SK-N-SH (cell line): ENCODE results near the gene NUP160. TPM values are rescaled to one million over a fixed set of nuclear protein-coding genes. Genes with fewer than 3 reads are reported as not detected.

ENCODE experiments used
- CTCF ChIA-PET: fragments of 300-600, 350-600 bp; formaldehyde crosslinking; extraction: SDS; loops from one replicate; lab custom pipeline; 2021; lab: Yijun Ruan, JAX
- POLR2A ChIA-PET: fragments of 350-600 bp; sonication (Branson Sonifier 250); formaldehyde crosslinking; extraction: SDS; loops from one replicate; lab custom pipeline; 2020; ENCODE audit warnings: antibody characterized with exemption, inconsistent platforms; lab: Yijun Ruan, JAX
- DNase-seq: peaks from one replicate; pipeline ENCODE4 v3.0.0; 2012
- H2AFZ ChIP-seq: fragments of 200-600 bp; sonication (generic); 2 replicates; pipeline ENCODE4 v1.8.1; 2016; ENCODE audit warnings: antibody characterized with exemption, mild to moderate bottlenecking, low read depth
- H3F3A ChIP-seq: fragments of 200-600 bp; sonication (generic); replicated peaks from 2 replicates; pipeline ENCODE3; 2016; ENCODE audit warnings: antibody characterized with exemption, mild to moderate bottlenecking; ENCODE audit not compliant: insufficient read depth
- H3K27ac ChIP-seq, 2 experiments: fragments of 200-500 bp in 1 of 2; fragments of 200-600 bp in 1 of 2; sonication (Bioruptor generic) in 1 of 2; sonication (generic), shearing (Covaris generic) in 1 of 2; 2 replicates each; pipeline versions ENCODE4 v1.5.1 to v1.6.1; 2014 to 2016; ENCODE audit warnings: low read depth in 2 of 2, inconsistent platforms in 1 of 2, low read length in 1 of 2, mild to moderate bottlenecking in 1 of 2, mixed read lengths in 1 of 2
- H3K27me3 ChIP-seq: fragments of 200-600 bp; sonication (generic), shearing (Covaris generic); 2 replicates; pipeline ENCODE4 v1.6.1; 2016; ENCODE audit warnings: mixed run types; ENCODE audit not compliant: insufficient read depth
- H3K36me3 ChIP-seq, 2 experiments: fragments of 200-500 bp in 1 of 2; fragments of 200-600 bp in 1 of 2; sonication (Bioruptor generic) in 1 of 2; sonication (generic) in 1 of 2; replicated peaks in 1 of 2; 2 replicates each; pipeline versions ENCODE3 to v1.5.1; 2014 to 2016; ENCODE audit warnings: low read length in 1 of 2, mild to moderate bottlenecking in 1 of 2; ENCODE audit not compliant: insufficient read depth in 2 of 2, control insufficient read depth in 1 of 2
- H3K4me1 ChIP-seq, 2 experiments: fragments of 200-500 bp in 1 of 2; fragments of 200-600 bp in 1 of 2; sonication (Bioruptor generic) in 1 of 2; sonication (generic), shearing (Covaris generic) in 1 of 2; 2 replicates each; pipeline versions ENCODE4 v1.5.1 to v1.6.1; 2014 to 2016; ENCODE audit warnings: low read depth in 1 of 2, low read length in 1 of 2, mixed run types in 1 of 2; ENCODE audit not compliant: insufficient read depth in 2 of 2, control insufficient read depth in 1 of 2
- H3K4me2 ChIP-seq: fragments of 200-600 bp; sonication (generic), shearing (Covaris generic); 2 replicates; pipeline ENCODE4 v1.6.1; 2017; ENCODE audit warnings: mixed run types
- H3K4me3 ChIP-seq, 2 experiments: fragments of 200-500 bp in 1 of 2; fragments of 200-600 bp in 1 of 2; sonication (Bioruptor generic) in 1 of 2; sonication (generic), shearing (Covaris generic) in 1 of 2; 2 replicates each; pipeline versions ENCODE4 v1.5.1 to v1.8.1; 2014 to 2016; ENCODE audit warnings: low read depth in 2 of 2, inconsistent platforms in 1 of 2, low read length in 1 of 2, mild to moderate bottlenecking in 1 of 2, mixed read lengths in 1 of 2, moderate library complexity in 1 of 2
- H3K79me2 ChIP-seq: fragments of 200-600 bp; sonication (generic); 2 replicates; pipeline ENCODE4 v1.8.1; 2017; ENCODE audit warnings: mild to moderate bottlenecking; ENCODE audit not compliant: insufficient read depth
- H3K9ac ChIP-seq: fragments of 200-600 bp; sonication (generic); 2 replicates; pipeline ENCODE4 v1.6.1; 2017; ENCODE audit warnings: mixed run types
- H3K9me2 ChIP-seq: fragments of 200-600 bp; sonication (generic); 2 replicates; pipeline ENCODE4 v1.6.1; 2017; ENCODE audit warnings: mixed run types
- H3K9me3 ChIP-seq: fragments of 200-600 bp; sonication (generic); 2 replicates; pipeline ENCODE4 v1.6.1; 2017; ENCODE audit warnings: mixed run types, mild to moderate bottlenecking, moderate library complexity
- H4K20me1 ChIP-seq: fragments of 200-600 bp; sonication (generic); 2 replicates; pipeline ENCODE4 v1.6.1; 2017; ENCODE audit warnings: mild to moderate bottlenecking, mixed run types; ENCODE audit not compliant: insufficient read depth
- ELF1 ChIP-seq: IDR thresholded peaks from 2 replicates; pipeline ENCODE4 v1.4.0; 2012
- EP300 ChIP-seq, 2 experiments: IDR thresholded peaks; 2 replicates each; pipeline versions ENCODE4 v1.4.0 to v1.6.1; 2012; ENCODE audit warnings: borderline replicate concordance in 1 of 2, low read depth in 1 of 2, low read length in 1 of 2
- EZH2phosphoT487 ChIP-seq: fragments of 200-600 bp; sonication (generic); IDR thresholded peaks from 2 replicates; pipeline ENCODE4 v1.6.1; 2017; ENCODE audit warnings: low read depth, mixed run types, mild to moderate bottlenecking, antibody characterized with exemption, moderate library complexity, borderline replicate concordance
- FOSL2 ChIP-seq: IDR thresholded peaks from 2 replicates; pipeline ENCODE4 v1.4.0; 2012; ENCODE audit warnings: low read depth, mild to moderate bottlenecking, moderate library complexity, borderline replicate concordance
- FOXJ3 ChIP-seq: sonication (generic); formaldehyde crosslinking; IDR thresholded peaks from 2 replicates; pipeline ENCODE4 v1.5.1; 2020; ENCODE audit warnings: mild to moderate bottlenecking, missing genetic modification reagents
- JUND ChIP-seq: IDR thresholded peaks from 2 replicates; pipeline ENCODE4 v1.4.0; 2012
- MXI1 ChIP-seq: IDR thresholded peaks from 2 replicates; pipeline ENCODE4 v1.6.1; 2012; ENCODE audit warnings: mild to moderate bottlenecking, low read depth, low read length, improper control_type of control experiment
- NRF1 ChIP-seq: IDR thresholded peaks from 2 replicates; pipeline ENCODE4 v1.6.1; 2012; ENCODE audit warnings: low read depth, mild to moderate bottlenecking, low read length
- PBX3 ChIP-seq: IDR thresholded peaks from 2 replicates; pipeline ENCODE4; 2012
- RAD21 ChIP-seq: IDR thresholded peaks from 2 replicates; pipeline ENCODE4 v1.6.1; 2012; ENCODE audit warnings: mild to moderate bottlenecking, low read length
- RCOR1 ChIP-seq: fragments of 150-350 bp; IDR thresholded peaks from 2 replicates; pipeline ENCODE4 v1.6.1; 2017; ENCODE audit warnings: antibody characterized with exemption, low read length
- RFX5 ChIP-seq: IDR thresholded peaks from 2 replicates; pipeline ENCODE4 v1.6.1; 2012; ENCODE audit warnings: mild to moderate bottlenecking, improper control_type of control experiment, low read length
- SIN3A ChIP-seq: IDR thresholded peaks from 2 replicates; pipeline ENCODE4 v1.6.1; 2012; ENCODE audit warnings: low read depth, mild to moderate bottlenecking, low read length, moderate library complexity, borderline replicate concordance
- TEAD4 ChIP-seq: IDR thresholded peaks from 2 replicates; pipeline ENCODE4 v1.4.0; 2012; ENCODE audit warnings: mild to moderate bottlenecking, borderline replicate concordance; ENCODE audit not compliant: insufficient read depth
- USF1 ChIP-seq: IDR thresholded peaks from 2 replicates; pipeline ENCODE4 v1.4.0; 2012; ENCODE audit warnings: low read depth, borderline replicate concordance
- USF2 ChIP-seq: fragments of 150-350 bp; IDR thresholded peaks from 2 replicates; pipeline ENCODE4 v1.6.1; 2017; ENCODE audit warnings: antibody characterized with exemption, low read length, low read depth, borderline replicate concordance
- WGBS: methylation state at CpG from one replicate; pipeline ENCODE4 v1.1.6; 2017; ENCODE audit warnings: low lambda C conversion rate; 5-methylcytosine and 5-hydroxymethylcytosine counted together
- polyA plus RNA-seq, 3 experiments: library from polyadenylated mRNA; depleted of rRNA; stranded (reverse); fragments of >200 nt; gene quantifications; 2 replicates each; pipeline ENCODE4 v1.2.3, GENCODE V29; 2012

NUP160 gene
- polyA plus RNA-seq, 1 of the 3 experiments (the other 2 are of a cell fraction) = 19.3 TPM

- peaks cover 3 to 43% of the 10 kb centered on the region in 2 experiments; a peak in 3 of 4 replicates for H3K4me1 ChIP-seq
- peak overlapping the region in 1 of 2 experiments; percentile 13; a peak in 2 of 4 replicates for H3K4me3 ChIP-seq
- H3K9me2 ChIP-seq = no peaks in the 10 kb centered on the region
- DNase-seq = no peak
- WGBS = 22% methylated on average over 5 of the region's 5 CpGs
- no peaks in the 10 kb centered on the region for H4K20me1 ChIP-seq
- no peaks in the 10 kb centered on the region for H3K27me3 ChIP-seq
- no peaks in the 10 kb centered on the region for H3K36me3 ChIP-seq
- peak overlapping the region; percentile 85 to 93; a peak in 3 of 4 replicates for H3K27ac ChIP-seq
- peak overlapping the region; percentile 65; the same call in 1 of the 2 replicates for H3K4me2 ChIP-seq
- ChIA-PET POLR2A (interaction anchor here (0.6 kb wide), 1 partner anchor 13 kb away, joined by 3 read pairs; no protein-coding TSS in a partner anchor), CTCF (interaction anchor here (0.6 to 1.7 kb wide), 6 partner anchors 10 to 244 kb away, joined by 3 to 4 read pairs (median 3); no protein-coding TSS in a partner anchor)
- H2AFZ ChIP-seq = peak overlapping the region; percentile 76; the same call in 1 of the 2 replicates
- H3K9ac ChIP-seq = peak overlapping the region; percentile 53; the same call in 1 of the 2 replicates
- peaks cover 42% of the 10 kb centered on the region for H3F3A ChIP-seq
- TF ChIP-seq JUND (0 out of 2 replicates have a peak, but pooled peaks have one; percentile 12), ELF1 (no peak)
- no peaks in the 10 kb centered on the region for H3K79me2 ChIP-seq
- no peaks in the 10 kb centered on the region for H3K9me3 ChIP-seq
Measured at GRCh38 chr11:47864901-47865300, 16.8 kb upstream of the NUP160 start.

- Histone ChIP-seq H3K27me3 (no peaks in the 10 kb centered on the region), H3K79me2 (no peaks in the 10 kb centered on the region)
- no peak for TF ChIP-seq RCOR1
- TF ChIP-seq, all 33 proteins: peak for 0
- Histone ChIP-seq H4K20me1 (no peaks in the 10 kb centered on the region), H3F3A (peaks cover 40% of the 10 kb centered on the region), H3K27ac (peak overlapping the region; percentile 85 to 93), H3K4me3 (no peak overlapping the region), H3K9ac (peak overlapping the region; percentile 30; the same call in 1 of the 2 replicates), H3K9me3 (no peaks in the 10 kb centered on the region), H3K36me3 (no peaks in the 10 kb centered on the region), H2AFZ (peak overlapping the region; percentile 76), H3K9me2 (no peaks in the 10 kb centered on the region), H3K4me1 (peaks cover 3 to 34% of the 10 kb centered on the region in 2 experiments; a peak in 3 of 4 replicates), H3K4me2 (peak overlapping the region; percentile 27; the same call in 1 of the 2 replicates)
- ChIA-PET CTCF (interaction anchor here (0.9 to 1.7 kb wide), 3 partner anchors 9 to 11 kb away, joined by 3 to 4 read pairs (median 3); no protein-coding TSS in a partner anchor), POLR2A (interaction anchor here (0.6 kb wide), 1 partner anchor 14 kb away, joined by 3 read pairs; no protein-coding TSS in a partner anchor)
- WGBS = 94% methylated on average over 4 of the region's 4 CpGs
- DNase-seq = no peak
Measured at GRCh38 chr11:47863898-47864430, 15.8 kb upstream of the NUP160 start.

- Histone ChIP-seq H3K36me3 (no peaks in the 10 kb centered on the region), H3K27ac (peak overlapping the region; percentile 85 to 93), H3K4me1 (peaks cover 3 to 35% of the 10 kb centered on the region in 2 experiments; a peak in 3 of 4 replicates), H3K9me2 (no peaks in the 10 kb centered on the region), H3F3A (peaks cover 40% of the 10 kb centered on the region), H3K27me3 (no peaks in the 10 kb centered on the region), H3K4me3 (no peak overlapping the region), H3K79me2 (no peaks in the 10 kb centered on the region), H2AFZ (peak overlapping the region; percentile 0; the same call in 1 of the 2 replicates), H3K4me2 (peak overlapping the region; percentile 27; the same call in 1 of the 2 replicates), H3K9ac (peak overlapping the region; percentile 30; the same call in 1 of the 2 replicates), H3K9me3 (no peaks in the 10 kb centered on the region), H4K20me1 (no peaks in the 10 kb centered on the region)
- CTCF ChIA-PET = interaction anchor here (1.0 to 1.7 kb wide), 2 partner anchors 11 kb away, joined by 3 read pairs; no protein-coding TSS in a partner anchor
- WGBS = 10% methylated on average over 4 of the region's 4 CpGs
- POLR2A ChIA-PET = no interaction called here
- DNase-seq = peak; percentile 66
- TF ChIP-seq EZH2phosphoT487 = no peak
- peak; percentile 16; the same call in 1 of the 2 replicates for TF ChIP-seq MXI1
- TF ChIP-seq ELF1 = no peak
- no peak for TF ChIP-seq USF2
- TF ChIP-seq EP300 (IDR thresholded peaks at IDR 0.05; ENCODE audit: borderline replicate concordance in 1 of 2, low read depth in 1 of 2, low read length in 1 of 2) = peak; percentile 44 to 53; a peak in 2 of 4 replicates
- no peak for TF ChIP-seq FOSL2
- no peak for TF ChIP-seq USF1
- no peak for TF ChIP-seq NRF1
- TF ChIP-seq RAD21 = no peak
- no peak for TF ChIP-seq SIN3A
- peak; percentile 38; the same call in 1 of the 2 replicates for TF ChIP-seq PBX3
- TF ChIP-seq RFX5 = no peak
- peak; percentile 35; the same call in 1 of the 2 replicates for TF ChIP-seq TEAD4
- no peak for TF ChIP-seq FOXJ3 (CRISPR knock-in tag)
Measured at GRCh38 chr11:47863189-47863897, 15.2 kb upstream of the NUP160 start.
